Dermis blood vessel endothelial cell (primary cell): ENCODE data around the gene TTC17. TPM values are rescaled to one million over a fixed set of nuclear protein-coding genes. Genes with fewer than 3 reads are reported as not detected.
"Not testable (repeated sequence)": the region's sequence is repeated elsewhere in the genome, so short reads cannot be mapped to it uniquely, and the experiment has no call there.

Source experiments
- DNase-seq: peaks from one replicate; pipeline ENCODE4 v3.0.0; 2010
- total RNA-seq: library from RNA; depleted of rRNA; stranded (reverse); fragments of >200 nt; gene quantifications from 2 replicates; pipeline ENCODE4 v1.2.3, GENCODE V29; 2014

The TTC17 gene
- 79.9 and 89.3 TPM in 2 replicates for total RNA-seq

DNA sequence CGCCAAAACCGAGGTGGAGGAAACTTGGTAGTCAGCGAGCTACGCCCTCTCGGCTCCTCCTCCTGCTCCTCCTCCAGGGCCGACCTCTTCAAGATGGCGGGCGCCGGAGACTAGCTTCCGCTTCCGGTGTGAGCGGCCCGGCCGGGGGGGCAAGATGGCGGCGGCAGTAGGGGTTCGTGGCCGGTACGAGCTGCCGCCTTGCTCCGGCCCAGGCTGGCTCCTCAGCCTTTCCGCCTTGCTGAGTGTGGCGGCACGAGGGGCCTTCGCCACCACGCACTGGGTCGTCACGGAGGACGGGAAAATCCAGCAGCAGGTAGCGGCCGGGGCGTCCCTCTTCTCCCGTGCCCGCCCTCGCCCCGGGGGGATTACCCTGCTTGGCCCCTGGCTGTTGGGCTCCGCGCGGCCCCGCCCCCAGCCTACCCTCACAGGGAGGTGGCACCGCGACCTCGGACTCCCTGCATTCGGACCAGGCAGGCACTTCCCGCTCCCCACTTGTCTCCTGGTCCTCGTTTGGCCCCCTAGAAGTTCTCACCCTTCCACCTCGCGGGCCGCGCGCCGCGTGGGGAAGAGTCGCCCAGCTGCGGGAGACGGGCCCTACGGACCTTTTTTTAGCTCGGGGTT lies at the start of gene TTC17:
Gene TTC17 (plus strand): TSS at position 120 of the 621 bp plus-strand sequence. CDS start 35 bp downstream, at position 155.
- DNase-seq: peak; percentile 96

DNA sequence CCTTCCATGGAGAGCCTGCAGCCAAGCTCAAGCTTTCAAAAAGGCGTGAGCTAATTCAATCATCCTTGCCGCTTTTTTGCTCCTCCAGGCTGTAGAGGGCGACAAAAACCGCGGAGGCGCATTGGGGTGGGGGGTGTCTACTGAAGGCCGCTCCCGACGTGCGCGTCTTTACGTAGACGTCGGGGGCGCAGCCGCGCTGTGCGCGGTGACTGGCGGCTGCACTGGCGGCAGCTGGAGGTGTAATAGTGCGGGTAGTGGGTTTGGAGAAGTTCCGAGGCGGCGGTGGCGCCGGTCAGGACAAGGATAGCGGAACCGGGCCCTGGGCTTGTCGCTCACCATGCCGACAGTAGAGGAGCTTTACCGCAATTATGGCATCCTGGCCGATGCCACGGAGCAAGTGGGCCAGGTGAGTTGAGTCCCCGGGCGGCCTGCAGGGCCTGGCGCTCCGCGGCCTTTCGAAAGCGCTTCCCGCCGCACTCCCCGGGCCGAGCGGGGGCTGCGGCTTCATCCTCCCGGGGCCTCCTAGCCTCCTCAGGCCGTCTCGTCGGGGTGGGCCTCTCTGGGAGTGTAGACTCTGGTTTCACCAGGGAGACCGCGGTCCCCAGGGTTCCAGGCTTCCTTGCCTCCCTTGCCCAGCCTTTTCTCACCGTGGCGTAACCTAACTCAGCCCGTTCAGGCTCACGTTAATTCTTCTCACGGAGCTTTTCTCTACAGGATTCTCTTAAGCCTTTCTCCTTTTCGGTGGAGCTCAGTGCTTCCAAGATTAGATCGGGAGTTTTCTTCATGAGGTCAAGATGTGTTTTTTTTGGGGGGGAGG lies 46.7 kb upstream of the TTC17 start, which contains the start of gene API5:
Gene API5 (plus strand): TSS at position 206 of the 817 bp plus-strand sequence. CDS start 132 bp downstream, at position 338.
- DNase-seq: peak; percentile 97

DNA sequence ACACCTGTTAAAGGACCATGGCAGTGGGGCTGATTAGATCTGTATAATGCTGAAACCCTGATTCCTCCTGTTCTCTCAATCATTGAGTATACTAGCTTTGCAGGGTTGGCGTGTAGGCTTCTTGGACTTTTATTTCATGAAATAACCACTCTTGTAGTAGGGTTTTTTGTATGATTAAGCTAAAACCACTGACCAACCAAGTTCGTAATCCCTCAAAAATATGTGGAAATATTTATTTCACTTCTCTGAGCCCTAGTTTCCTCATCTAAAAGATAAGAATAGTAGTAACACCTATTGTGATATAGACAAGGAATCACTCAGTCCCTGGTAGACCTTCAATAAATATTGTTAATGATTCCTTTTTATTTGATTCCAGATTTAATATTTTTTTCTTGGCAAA lies 42.8 kb upstream of the TTC17 start:
- no peak for DNase-seq

DNA sequence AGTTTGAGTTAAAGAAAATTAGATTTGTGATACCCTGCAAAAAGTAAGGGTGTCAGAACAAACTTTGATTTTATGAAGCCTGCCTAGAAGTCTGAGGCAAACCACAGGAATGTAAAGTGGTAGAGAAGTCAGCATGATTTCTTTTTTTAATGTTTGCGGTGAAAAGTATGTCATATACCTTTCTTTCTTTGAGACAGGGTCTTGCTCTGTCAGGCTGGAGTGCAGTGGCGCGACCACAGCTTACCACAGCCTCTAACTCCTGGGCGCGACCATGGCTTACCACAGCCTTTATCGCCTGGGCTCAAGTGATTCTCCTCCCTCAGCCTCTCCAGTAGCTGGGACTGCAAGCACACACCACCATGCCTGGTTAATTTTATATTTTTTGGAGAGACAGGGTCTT lies 42.3 kb upstream of the TTC17 start:
- no peak for DNase-seq

DNA sequence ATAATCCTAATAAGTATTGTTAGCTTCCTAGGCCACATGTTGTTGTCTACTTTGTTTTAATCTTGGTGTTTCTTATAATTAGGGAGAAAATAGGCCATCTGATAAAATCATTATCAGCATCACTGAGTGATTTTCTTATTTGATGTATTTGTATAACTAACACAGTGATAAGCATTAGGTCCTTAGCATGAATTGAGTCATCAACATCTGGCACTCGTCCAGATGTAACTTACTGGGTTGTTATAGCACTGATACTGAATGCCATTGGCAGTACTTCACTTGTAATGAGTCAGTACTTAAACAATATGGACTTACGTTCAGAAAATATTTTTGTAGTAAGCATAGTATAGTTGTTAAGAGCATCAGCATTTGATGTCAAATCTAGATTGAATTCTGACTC lies 30.7 kb upstream of the TTC17 start:
- DNase-seq: peak; percentile 97

GRCh38 chr11:43328482-43328881 lies 30.2 kb upstream of the TTC17 start:
- no peak for DNase-seq

GRCh38 chr11:43341159-43341558 lies 17.6 kb upstream of the TTC17 start:
- no peak for DNase-seq

GRCh38 chr11:43351426-43351825 lies 7.3 kb upstream of the TTC17 start:
- not testable (repeated sequence) for DNase-seq

- DNase-seq: no peak
These were observed 4.4 kb upstream of the TTC17 start for GRCh38 chr11:43354311-43354710.

DNA sequence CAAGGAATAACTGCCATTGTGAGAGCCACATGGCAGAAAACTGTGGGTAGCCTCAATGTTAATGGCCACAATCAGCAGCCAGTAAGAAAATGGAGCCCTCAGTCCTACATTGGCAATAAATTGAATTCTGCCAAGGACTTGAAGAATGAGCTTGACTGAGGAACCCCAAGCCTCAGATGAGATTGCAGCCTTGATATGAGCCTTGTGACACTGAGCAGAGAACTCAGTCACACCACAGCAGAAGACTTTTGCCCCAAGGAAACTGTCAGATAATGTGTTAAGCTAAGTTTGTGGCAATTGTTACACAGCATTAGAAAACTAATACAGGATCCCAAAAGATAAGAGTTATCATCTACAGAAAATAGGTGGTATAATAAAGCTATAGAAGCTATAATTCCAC lies 2.4 kb upstream of the TTC17 start:
- DNase-seq: no peak

DNA sequence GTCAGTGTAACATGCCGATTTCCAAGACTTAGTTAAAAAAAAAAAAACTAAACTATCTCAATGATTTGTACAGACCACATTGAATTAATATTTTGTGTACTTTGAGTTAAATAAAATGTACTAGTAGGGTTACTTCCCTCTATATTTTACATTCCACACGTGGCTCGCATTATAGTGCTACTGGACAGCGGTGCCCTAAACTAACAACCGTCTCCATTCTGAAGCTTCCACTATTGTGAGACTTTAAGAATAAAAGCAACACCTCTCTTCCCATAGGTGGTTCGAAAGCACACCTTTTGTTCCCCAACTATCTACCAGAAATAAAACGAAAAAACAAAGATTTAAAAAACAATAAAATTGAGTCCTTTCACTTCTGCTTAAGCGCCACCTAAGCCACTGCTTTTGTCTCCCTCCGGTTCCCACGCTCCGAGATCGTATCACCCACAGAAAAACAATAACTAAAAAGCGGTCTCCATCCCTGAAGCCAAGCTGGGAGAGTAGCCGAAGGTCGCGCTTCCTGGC lies 380 bp upstream of the TTC17 start:
- no peak for DNase-seq

- DNase-seq: peak; percentile 58
These were observed 700 bp downstream of the TTC17 start for GRCh38 chr11:43359422-43359818.

DNA sequence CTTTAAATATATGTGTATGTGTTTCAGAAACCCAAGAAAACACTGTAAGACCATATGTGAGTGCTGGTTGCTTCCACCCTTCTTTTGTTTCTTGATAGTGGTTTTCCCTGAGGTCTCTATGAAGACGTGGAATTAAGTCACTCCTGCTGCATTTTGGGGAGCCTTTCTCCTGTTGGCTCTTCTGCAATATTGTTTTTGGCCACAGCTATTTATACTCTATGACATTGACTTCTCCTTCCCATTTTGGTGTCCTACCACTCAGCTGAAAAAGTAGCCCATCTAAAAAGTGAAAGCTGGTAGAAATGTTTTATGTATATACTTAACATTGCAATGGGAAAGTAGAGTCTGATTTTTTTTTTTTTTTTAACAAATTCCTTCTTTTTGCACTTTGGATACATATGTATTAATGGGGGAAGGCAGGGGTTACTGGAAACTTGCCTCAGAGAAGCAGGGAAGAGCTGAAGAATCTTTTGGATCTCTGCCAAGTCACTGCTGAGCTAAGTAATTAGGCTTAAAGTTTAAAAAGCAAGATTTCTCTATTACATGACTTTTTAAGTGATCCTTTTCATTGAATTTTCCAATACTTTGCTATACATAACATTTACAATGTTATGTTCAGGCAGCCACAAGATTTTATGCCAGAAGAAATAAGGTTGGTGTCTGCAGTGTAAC lies 1.8 kb downstream of the TTC17 start:
- peak; percentile 34 for DNase-seq

DNA sequence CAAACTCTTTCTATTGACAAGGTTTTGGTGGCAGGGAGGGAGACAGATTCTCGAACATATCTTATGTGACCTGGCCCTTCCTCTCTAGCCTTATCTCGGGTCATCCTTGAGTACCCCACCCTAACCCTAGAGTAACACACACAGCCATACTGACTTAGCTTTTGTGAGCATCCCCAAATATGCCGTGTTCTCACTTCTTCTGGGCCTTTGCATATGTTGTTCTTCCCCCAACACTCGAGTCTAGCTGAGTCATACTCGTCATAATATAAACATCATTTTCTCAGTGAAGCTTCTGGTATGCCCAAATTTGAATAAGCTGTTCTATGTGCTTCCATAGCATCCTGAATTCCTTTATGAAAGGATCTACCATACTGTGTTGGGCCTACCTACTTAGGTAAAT lies 8.0 kb downstream of the TTC17 start:
- no peak for DNase-seq

GRCh38 chr11:43367382-43368178 lies 8.9 kb downstream of the TTC17 start:
- no peak for DNase-seq

DNA sequence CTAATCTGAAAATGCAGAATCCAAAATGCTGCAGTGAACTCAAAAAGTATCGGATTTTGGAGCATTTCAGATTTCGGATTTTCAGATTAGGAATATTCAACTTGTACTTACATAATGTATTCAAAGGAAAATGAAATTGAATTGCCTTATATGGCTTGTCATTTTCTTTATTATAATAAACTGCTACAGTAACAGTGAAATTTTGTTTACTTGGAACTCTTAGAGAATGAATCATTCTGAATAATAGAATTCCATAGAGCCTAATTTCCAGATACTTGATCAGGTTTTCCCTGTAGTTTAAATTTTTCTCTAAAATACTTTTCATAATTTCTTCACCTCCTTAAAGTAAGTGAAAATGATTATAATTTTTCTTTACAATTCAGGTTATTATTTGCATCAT lies 17.3 kb downstream of the TTC17 start:
- DNase-seq: no peak

DNA sequence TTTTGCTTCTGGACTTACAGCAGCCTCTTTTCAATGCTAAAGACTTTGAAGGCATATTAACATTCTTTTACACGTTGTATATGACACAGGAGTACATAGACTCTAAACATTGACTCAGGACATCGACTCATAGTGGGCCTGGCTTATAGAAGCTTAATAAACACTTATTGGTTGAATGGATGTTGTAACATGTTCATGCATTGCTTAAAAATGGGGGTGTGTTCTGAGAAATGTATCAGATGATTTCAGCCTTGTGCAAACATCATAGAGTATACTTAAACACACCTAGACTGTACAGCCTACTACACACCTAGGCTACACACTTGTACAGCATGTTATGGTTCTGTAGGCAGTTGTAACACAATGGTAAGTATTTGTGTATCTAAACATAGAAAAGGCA lies 17.9 kb downstream of the TTC17 start:
- DNase-seq: peak; percentile 37

GRCh38 chr11:43377389-43377788 lies 18.7 kb downstream of the TTC17 start:
- DNase-seq: no peak

GRCh38 chr11:43378897-43379296 lies 20.2 kb downstream of the TTC17 start:
- no peak for DNase-seq

DNA sequence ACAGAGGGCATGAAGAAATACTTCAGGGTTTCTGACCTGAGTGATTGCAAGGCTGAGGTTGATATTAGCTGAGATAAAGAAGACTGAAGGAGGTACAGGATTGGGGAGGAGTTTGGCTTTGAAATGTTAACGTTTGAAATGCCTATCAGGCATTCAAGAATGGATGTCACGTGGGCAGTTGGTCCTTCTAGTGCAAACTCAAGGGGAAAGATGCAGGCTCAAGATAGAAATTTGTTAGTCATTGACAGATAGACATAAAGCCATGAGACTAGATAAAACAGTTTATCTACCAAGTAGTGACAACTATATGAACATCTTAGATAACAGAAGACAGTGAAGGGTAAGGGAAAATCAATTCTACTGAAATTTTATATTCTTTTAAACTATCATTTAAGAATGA lies 23.1 kb downstream of the TTC17 start:
- DNase-seq: no peak

- no peak for DNase-seq
These were observed 23.9 kb downstream of the TTC17 start for GRCh38 chr11:43382614-43383013.

GRCh38 chr11:43384393-43384792 lies 25.7 kb downstream of the TTC17 start:
- no peak for DNase-seq
